ENCODE measurements around the gene GDPD5.

Gene GDPD5

GRCh38 chr11:75539459-75540334 is 14.0 kb upstream of the GDPD5 start:
- no peaks in the 10 kb centered on the region for H3K36me3 ChIP-seq (ENCODE audit: control insufficient read depth, low read depth, low read length)
- no peak overlapping the region for H3K9ac ChIP-seq (ENCODE audit: low read length)
- H3K4me3 ChIP-seq (ENCODE audit: low read length), result no peak overlapping the region
- no peaks in the 10 kb centered on the region for H3K4me1 ChIP-seq (ENCODE audit: control insufficient read depth, low read depth, low read length)
- H3K9me3 ChIP-seq (ENCODE audit: control insufficient read depth, low read depth, low read length), result no peaks in the 10 kb centered on the region
- H3K27ac ChIP-seq (ENCODE audit: low read length), result no peak overlapping the region
- no peaks in the 10 kb centered on the region for H3K27me3 ChIP-seq (ENCODE audit: control insufficient read depth, insufficient read depth, low read length)

DNA sequence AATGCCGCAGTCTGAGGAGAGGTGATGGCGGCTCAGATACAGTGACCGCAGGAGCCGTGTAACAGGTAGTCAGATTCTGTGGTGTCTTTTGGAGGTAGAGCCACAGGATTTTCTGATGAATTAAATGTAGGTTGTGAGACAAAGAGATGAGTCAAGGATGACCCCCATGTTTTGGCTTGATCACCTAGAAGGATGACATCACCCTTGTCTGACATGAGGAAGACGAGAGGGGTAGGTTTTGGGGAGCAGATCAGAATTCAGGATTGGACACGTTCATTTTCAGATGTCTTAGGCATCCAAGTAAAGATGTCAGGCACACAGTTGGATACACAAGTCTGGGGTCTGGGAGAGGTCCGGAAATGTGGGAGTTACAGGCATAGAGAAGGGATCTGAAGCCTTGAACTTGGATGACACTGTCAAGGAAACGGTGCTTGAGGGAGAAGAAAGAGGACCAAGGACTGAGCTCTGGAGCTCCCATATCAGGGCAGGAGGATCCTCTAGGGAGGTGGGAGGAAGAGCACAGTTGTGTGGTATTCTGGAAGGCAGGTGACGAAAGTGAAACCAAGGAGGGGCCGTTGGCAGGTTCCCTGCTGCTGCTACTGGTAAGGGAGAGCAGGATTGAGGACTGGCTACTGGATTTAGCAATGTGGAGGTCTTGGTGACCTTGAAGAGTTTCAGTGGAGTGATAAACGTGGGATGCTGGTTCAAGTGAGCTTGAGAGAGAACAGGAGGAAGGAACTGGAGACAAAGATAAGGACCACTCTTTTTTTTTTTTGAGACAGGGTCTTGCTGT is 12.6 kb upstream of the GDPD5 start:
- no peak overlapping the region for H3K9ac ChIP-seq (ENCODE audit: low read length)
- no peaks in the 10 kb centered on the region for H3K36me3 ChIP-seq (ENCODE audit: control insufficient read depth, low read depth, low read length)
- H3K27ac ChIP-seq (ENCODE audit: low read length), result no peak overlapping the region
- no peaks in the 10 kb centered on the region for H3K9me3 ChIP-seq (ENCODE audit: control insufficient read depth, low read depth, low read length)
- H3K27me3 ChIP-seq (ENCODE audit: control insufficient read depth, insufficient read depth, low read length), result no peaks in the 10 kb centered on the region
- H3K4me3 ChIP-seq (ENCODE audit: low read length), result no peak overlapping the region
- no peaks in the 10 kb centered on the region for H3K4me1 ChIP-seq (ENCODE audit: control insufficient read depth, low read depth, low read length)

DNA sequence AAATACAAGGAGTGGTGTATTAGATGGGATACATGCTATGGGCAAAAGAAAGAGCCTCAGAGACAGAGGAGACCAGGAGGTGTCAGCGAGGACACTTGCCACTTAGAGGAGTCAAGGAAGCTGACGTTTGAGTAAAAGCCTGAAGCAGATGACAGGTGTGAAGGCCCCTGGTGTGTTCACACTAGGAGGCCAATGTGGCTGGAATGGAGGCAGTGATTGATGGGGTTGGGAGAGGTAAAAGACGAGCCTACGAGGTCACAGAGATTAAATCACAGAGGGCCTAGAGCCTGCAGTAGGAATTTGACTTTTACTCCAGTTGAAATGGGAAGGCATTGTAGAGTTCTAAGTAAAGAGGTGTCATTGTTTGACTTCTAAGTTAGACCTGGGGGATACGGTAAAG is 12.0 kb upstream of the GDPD5 start:
- Histone ChIP-seq H3K36me3 (ENCODE audit: control insufficient read depth, low read depth, low read length) (no peaks in the 10 kb centered on the region), H3K9me3 (ENCODE audit: control insufficient read depth, low read depth, low read length) (no peaks in the 10 kb centered on the region), H3K27me3 (ENCODE audit: control insufficient read depth, insufficient read depth, low read length) (no peaks in the 10 kb centered on the region), H3K27ac (ENCODE audit: low read length) (no peak overlapping the region), H3K9ac (ENCODE audit: low read length) (no peak overlapping the region), H3K4me3 (ENCODE audit: low read length) (no peak overlapping the region), H3K4me1 (ENCODE audit: control insufficient read depth, low read depth, low read length) (no peaks in the 10 kb centered on the region)

GRCh38 chr11:75536786-75537641 is 11.3 kb upstream of the GDPD5 start:
- Histone ChIP-seq H3K9me3 (ENCODE audit: control insufficient read depth, low read depth, low read length) (no peaks in the 10 kb centered on the region), H3K36me3 (ENCODE audit: control insufficient read depth, low read depth, low read length) (no peaks in the 10 kb centered on the region), H3K9ac (ENCODE audit: low read length) (no peak overlapping the region), H3K4me1 (ENCODE audit: control insufficient read depth, low read depth, low read length) (no peaks in the 10 kb centered on the region), H3K27ac (ENCODE audit: low read length) (no peak overlapping the region), H3K4me3 (ENCODE audit: low read length) (no peak overlapping the region), H3K27me3 (ENCODE audit: control insufficient read depth, insufficient read depth, low read length) (no peaks in the 10 kb centered on the region)

- no peaks in the 10 kb centered on the region for H3K4me1 ChIP-seq (ENCODE audit: control insufficient read depth, low read depth, low read length)
Measured at GRCh38 chr11:75535071-75535470, 9.3 kb upstream of the GDPD5 start.

GRCh38 chr11:75534259-75535069 is 8.7 kb upstream of the GDPD5 start:
- Histone ChIP-seq H3K27ac (ENCODE audit: low read length) (no peak overlapping the region), H3K4me3 (ENCODE audit: low read length) (no peak overlapping the region), H3K36me3 (ENCODE audit: control insufficient read depth, low read depth, low read length) (no peaks in the 10 kb centered on the region), H3K9ac (ENCODE audit: low read length) (no peak overlapping the region), H3K27me3 (ENCODE audit: control insufficient read depth, insufficient read depth, low read length) (no peaks in the 10 kb centered on the region), H3K9me3 (ENCODE audit: control insufficient read depth, low read depth, low read length) (no peaks in the 10 kb centered on the region), H3K4me1 (ENCODE audit: control insufficient read depth, low read depth, low read length) (no peaks in the 10 kb centered on the region)

More at GRCh38 chr11:75535071-75535470, 9.3 kb upstream of the GDPD5 start:
- no peaks in the 10 kb centered on the region for H3K36me3 ChIP-seq (ENCODE audit: control insufficient read depth, low read depth, low read length)
- no peak overlapping the region for H3K9ac ChIP-seq (ENCODE audit: low read length)
- H3K27ac ChIP-seq (ENCODE audit: low read length), result no peak overlapping the region
- H3K9me3 ChIP-seq (ENCODE audit: control insufficient read depth, low read depth, low read length), result no peaks in the 10 kb centered on the region
- no peaks in the 10 kb centered on the region for H3K27me3 ChIP-seq (ENCODE audit: control insufficient read depth, insufficient read depth, low read length)
- no peak overlapping the region for H3K4me3 ChIP-seq (ENCODE audit: low read length)

DNA sequence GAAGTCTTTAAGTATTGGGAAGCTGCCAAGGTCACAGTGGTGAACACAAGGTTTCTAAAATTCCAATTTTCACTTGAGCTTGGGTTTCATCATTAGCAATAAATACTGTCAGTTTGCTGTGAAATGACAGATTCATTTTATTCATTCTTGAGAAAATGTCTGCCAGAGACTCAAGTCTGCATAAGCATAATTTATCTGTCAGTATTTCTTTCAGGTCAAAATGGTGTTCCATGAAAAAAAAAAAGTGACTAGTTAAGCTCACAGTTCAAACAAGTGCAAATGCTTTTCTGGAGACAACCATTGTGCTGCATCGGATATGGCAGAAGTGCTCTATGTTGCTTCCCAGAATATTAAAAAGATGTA is 8.1 kb upstream of the GDPD5 start:
- Histone ChIP-seq H3K9ac (ENCODE audit: low read length) (no peak overlapping the region), H3K9me3 (ENCODE audit: control insufficient read depth, low read depth, low read length) (no peaks in the 10 kb centered on the region), H3K4me3 (ENCODE audit: low read length) (no peak overlapping the region), H3K36me3 (ENCODE audit: control insufficient read depth, low read depth, low read length) (no peaks in the 10 kb centered on the region), H3K27ac (ENCODE audit: low read length) (no peak overlapping the region), H3K27me3 (ENCODE audit: control insufficient read depth, insufficient read depth, low read length) (no peaks in the 10 kb centered on the region), H3K4me1 (ENCODE audit: control insufficient read depth, low read depth, low read length) (no peaks in the 10 kb centered on the region)

DNA sequence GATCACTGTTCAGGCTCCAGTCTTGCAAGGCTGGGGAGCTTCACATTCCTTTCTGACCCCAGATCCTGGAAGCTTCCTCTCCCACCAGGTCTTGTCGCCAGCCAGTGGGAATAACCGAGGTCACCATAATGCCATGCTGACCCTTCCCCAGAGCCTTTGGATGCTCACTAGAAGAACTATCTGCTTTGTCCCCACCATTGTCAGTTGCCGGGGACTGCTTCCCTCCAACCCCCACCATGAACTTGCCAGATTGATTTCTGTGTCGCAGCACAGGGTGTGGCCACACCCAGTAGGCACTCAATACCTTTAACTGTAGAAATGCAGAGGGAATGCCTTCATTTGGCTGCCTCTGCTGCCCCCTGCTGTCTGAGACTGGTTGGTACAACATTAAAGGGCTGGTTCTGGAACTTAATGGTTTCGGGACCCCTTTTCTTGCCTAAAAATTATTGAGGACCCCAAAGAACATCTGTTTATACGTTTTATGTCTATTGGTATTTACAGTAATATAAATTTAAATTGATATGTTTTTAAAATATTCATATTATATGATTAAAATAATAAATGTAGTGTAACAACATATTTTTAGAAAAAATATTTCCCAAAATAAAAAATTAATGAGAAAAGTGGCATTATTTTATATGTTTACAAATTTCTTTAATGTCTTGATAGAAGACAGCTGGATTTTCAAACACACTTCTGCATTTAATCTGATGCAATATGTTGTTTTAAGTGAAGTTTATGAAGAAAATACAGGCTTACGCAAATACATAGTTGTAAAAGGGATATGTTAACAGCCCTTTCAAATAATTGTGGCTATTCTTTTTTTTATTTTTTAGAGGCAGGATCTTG is 6.7 kb upstream of the GDPD5 start:
- no peak overlapping the region for H3K9ac ChIP-seq (ENCODE audit: low read length)
- H3K36me3 ChIP-seq (ENCODE audit: control insufficient read depth, low read depth, low read length), result no peaks in the 10 kb centered on the region
- no peak overlapping the region for H3K27ac ChIP-seq (ENCODE audit: low read length)
- no peaks in the 10 kb centered on the region for H3K27me3 ChIP-seq (ENCODE audit: control insufficient read depth, insufficient read depth, low read length)
- peak overlapping the region; percentile 34 for H3K4me3 ChIP-seq (ENCODE audit: low read length)
- H3K4me1 ChIP-seq (ENCODE audit: control insufficient read depth, low read depth, low read length), result no peaks in the 10 kb centered on the region
- no peaks in the 10 kb centered on the region for H3K9me3 ChIP-seq (ENCODE audit: control insufficient read depth, low read depth, low read length)

- Histone ChIP-seq H3K27me3 (ENCODE audit: control insufficient read depth, insufficient read depth, low read length) (peaks cover 6% of the 10 kb centered on the region), H3K9me3 (ENCODE audit: control insufficient read depth, low read depth, low read length) (no peaks in the 10 kb centered on the region), H3K9ac (ENCODE audit: low read length) (no peak overlapping the region), H3K27ac (ENCODE audit: low read length) (no peak overlapping the region), H3K36me3 (ENCODE audit: control insufficient read depth, low read depth, low read length) (no peaks in the 10 kb centered on the region), H3K4me3 (ENCODE audit: low read length) (no peak overlapping the region), H3K4me1 (ENCODE audit: control insufficient read depth, low read depth, low read length) (no peaks in the 10 kb centered on the region)
Measured at GRCh38 chr11:75531325-75531724, 5.6 kb upstream of the GDPD5 start.

- Histone ChIP-seq H3K4me1 (ENCODE audit: control insufficient read depth, low read depth, low read length) (no peaks in the 10 kb centered on the region), H3K27me3 (ENCODE audit: control insufficient read depth, insufficient read depth, low read length) (peaks cover 6% of the 10 kb centered on the region), H3K4me3 (ENCODE audit: low read length) (no peak overlapping the region), H3K27ac (ENCODE audit: low read length) (no peak overlapping the region), H3K36me3 (ENCODE audit: control insufficient read depth, low read depth, low read length) (no peaks in the 10 kb centered on the region), H3K9ac (ENCODE audit: low read length) (no peak overlapping the region), H3K9me3 (ENCODE audit: control insufficient read depth, low read depth, low read length) (no peaks in the 10 kb centered on the region)
Measured at GRCh38 chr11:75530577-75530976, 4.8 kb upstream of the GDPD5 start.
